Breast epithelium (tissue), 3 donors: ENCODE results near the gene SNHG17.

Experiments
- CTCF ChIP-seq, 3 donors: fragments of 450-650 bp; IDR thresholded peaks; one replicate each; pipeline ENCODE4 v1.5.1; 2016 to 2017; ENCODE audit warnings: antibody characterized with exemption in 3 of 3, mild to moderate bottlenecking in 3 of 3, moderate library complexity in 3 of 3
- POLR2A ChIP-seq: fragments of 450-650 bp; IDR thresholded peaks from one replicate; pipeline ENCODE4 v1.6.1; 2016; ENCODE audit warnings: antibody characterized with exemption, mild to moderate bottlenecking, moderate library complexity
- POLR2AphosphoS5 ChIP-seq, 3 donors: sonication (generic); formaldehyde crosslinking; IDR thresholded peaks; one replicate each; pipeline ENCODE4 v1.6.1; 2017; ENCODE audit warnings: antibody characterized with exemption in 3 of 3

GRCh38 chr20:38471245-38471644 lies 36.1 kb upstream of the SNHG17 start:
- TF ChIP-seq POLR2AphosphoS5 (IDR thresholded peaks at IDR 0.05) (no peak), CTCF (IDR thresholded peaks at IDR 0.05) (no peak), POLR2A (no peak)
